Measurements from ENCODE around the gene RUNX1. TPM values are rescaled to one million over a fixed set of nuclear protein-coding genes. Genes with fewer than 3 reads are reported as not detected.

RUNX1 gene
- total and polyA plus RNA-seq, 2 of the 13 experiments (the other 11 are each of a cell fraction or from before 2014, with no cell fraction given), result 5.4 to 6.4 TPM

DNA sequence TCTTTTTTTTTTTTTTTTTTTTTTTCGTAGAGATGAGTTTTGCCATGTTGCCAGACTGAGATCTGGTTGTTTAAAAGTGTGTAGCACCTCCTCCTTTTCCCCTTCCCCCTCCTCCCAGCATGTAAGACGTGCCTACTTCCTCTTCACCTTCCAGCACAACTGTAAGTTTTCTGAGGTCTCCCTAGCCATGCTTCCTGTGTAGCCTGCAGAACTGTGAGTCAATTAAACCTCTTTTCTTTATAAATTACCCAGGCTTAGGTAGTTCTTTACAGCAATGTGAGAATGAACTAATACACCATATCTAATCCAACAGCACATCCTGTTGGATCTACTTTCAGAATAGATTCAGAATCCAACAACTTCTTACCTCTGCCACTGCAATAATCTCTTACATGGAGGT is 269.2 kb downstream of the RUNX1 start (continued):
- TF ChIP-seq, protein P1, sequence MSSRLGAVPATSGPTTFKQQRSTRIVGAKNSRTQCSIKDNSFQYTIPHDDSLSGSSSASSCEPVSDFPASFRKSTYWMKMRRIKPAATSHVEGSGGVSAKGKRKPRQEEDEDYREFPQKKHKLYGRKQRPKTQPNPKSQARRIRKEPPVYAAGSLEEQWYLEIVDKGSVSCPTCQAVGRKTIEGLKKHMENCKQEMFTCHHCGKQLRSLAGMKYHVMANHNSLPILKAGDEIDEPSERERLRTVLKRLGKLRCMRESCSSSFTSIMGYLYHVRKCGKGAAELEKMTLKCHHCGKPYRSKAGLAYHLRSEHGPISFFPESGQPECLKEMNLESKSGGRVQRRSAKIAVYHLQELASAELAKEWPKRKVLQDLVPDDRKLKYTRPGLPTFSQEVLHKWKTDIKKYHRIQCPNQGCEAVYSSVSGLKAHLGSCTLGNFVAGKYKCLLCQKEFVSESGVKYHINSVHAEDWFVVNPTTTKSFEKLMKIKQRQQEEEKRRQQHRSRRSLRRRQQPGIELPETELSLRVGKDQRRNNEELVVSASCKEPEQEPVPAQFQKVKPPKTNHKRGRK (CRISPR knock-in tag; IDR thresholded peaks at IDR 0.05), result no peak
- TF ChIP-seq ZNF558 (CRISPR knock-in tag; IDR thresholded peaks at IDR 0.05; ENCODE audit: borderline replicate concordance), result no peak
- no peak for TF ChIP-seq JUND (CRISPR knock-in tag; IDR thresholded peaks at IDR 0.05)
- TF ChIP-seq, protein P2, sequence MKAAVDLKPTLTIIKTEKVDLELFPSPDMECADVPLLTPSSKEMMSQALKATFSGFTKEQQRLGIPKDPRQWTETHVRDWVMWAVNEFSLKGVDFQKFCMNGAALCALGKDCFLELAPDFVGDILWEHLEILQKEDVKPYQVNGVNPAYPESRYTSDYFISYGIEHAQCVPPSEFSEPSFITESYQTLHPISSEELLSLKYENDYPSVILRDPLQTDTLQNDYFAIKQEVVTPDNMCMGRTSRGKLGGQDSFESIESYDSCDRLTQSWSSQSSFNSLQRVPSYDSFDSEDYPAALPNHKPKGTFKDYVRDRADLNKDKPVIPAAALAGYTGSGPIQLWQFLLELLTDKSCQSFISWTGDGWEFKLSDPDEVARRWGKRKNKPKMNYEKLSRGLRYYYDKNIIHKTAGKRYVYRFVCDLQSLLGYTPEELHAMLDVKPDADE (CRISPR knock-in tag; IDR thresholded peaks at IDR 0.05), result no peak
- TF ChIP-seq ZFP82 (CRISPR knock-in tag; IDR thresholded peaks at IDR 0.05; ENCODE audit: borderline replicate concordance), result no peak
- TF ChIP-seq ZNF776 (CRISPR knock-in tag; IDR thresholded peaks at IDR 0.05), result no peak

DNA sequence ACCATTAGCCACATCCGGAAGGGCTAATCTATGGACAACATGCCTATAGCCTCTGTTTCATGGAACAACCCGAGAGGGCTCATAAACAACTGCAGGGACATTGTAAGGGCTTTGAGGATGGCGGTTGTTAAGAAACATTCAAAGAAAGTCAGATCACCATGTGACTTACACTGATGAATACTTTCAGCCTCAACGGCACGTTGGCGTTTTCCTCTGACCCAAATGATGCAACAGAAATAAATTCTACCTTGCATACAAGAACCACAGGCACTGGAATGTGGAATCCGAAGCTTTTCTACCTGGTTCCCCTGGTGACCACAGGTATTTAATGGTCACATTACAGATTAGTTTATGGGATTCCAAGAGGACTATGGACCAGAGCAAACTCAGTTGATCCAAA is 273.3 kb downstream of the RUNX1 start:
- WGBS (ENCODE audit: low lambda C conversion rate), result 89% methylated on average over 7 of the region's 7 CpGs
- no peak for TF ChIP-seq RBM39 (IDR thresholded peaks at IDR 0.05; ENCODE audit: low read depth, low read length, poor library complexity, severe bottlenecking)
- no peak for TF ChIP-seq ZNF138 (CRISPR knock-in tag; IDR thresholded peaks at IDR 0.05; ENCODE audit: low read depth)
- no peak for TF ChIP-seq ZNF563 (CRISPR knock-in tag; IDR thresholded peaks at IDR 0.05)
- no peak for TF ChIP-seq RELA (CRISPR knock-in tag; IDR thresholded peaks at IDR 0.05)
- no peak for TF ChIP-seq MIER3 (CRISPR knock-in tag; IDR thresholded peaks at IDR 0.05; ENCODE audit: borderline replicate concordance)
- no peak for TF ChIP-seq MZF1 (CRISPR knock-in tag; IDR thresholded peaks at IDR 0.05; ENCODE audit: borderline replicate concordance)
- no peak for TF ChIP-seq RFX3 (CRISPR knock-in tag; IDR thresholded peaks at IDR 0.05)
- no peak for TF ChIP-seq ZNF768 (CRISPR knock-in tag; IDR thresholded peaks at IDR 0.05)
- no peak for TF ChIP-seq DR1 (CRISPR knock-in tag; IDR thresholded peaks at IDR 0.05)
- no peak for TF ChIP-seq BORCS8-MEF2B (CRISPR knock-in tag; IDR thresholded peaks at IDR 0.05)
- no peaks in the 10 kb centered on the region for H4K20me1 ChIP-seq (ENCODE audit: insufficient read depth, low read length)
- no peak overlapping the region for H3K27ac ChIP-seq (ENCODE audit: extremely low read length, insufficient read depth, low read length)
- no peak for FAIRE-seq
- H3K79me2 ChIP-seq (ENCODE audit: insufficient read depth, low read length), result no peaks in the 10 kb centered on the region
- no peaks in the 10 kb centered on the region for H3K9me3 ChIP-seq (ENCODE audit: low read length)
- ChIA-PET CTCF (ENCODE audit: low intra/inter-chr PET ratio, low total read pairs) (no interaction called here), POLR2A (no interaction called here)
- no peak for ATAC-seq
- intact Hi-C loops (cut with micrococcal nuclease; ENCODE audit: unreplicated experiment) (no loop called here), in situ Hi-C loops (cut with HindIII; ENCODE audit: extremely low pct_ligation_motif_present, low pct_unique_long_range_greater_than_20kb) (no loop called here)
- no peaks in the 10 kb centered on the region for H3K36me3 ChIP-seq (replicated peaks in 1 of 2; ENCODE audit: control insufficient read depth in 1 of 2, insufficient read depth in 2 of 2, low read length in 2 of 2)
- BruUV-seq (replicated peaks), result no TSS peak
- no peak overlapping the region for H3K9ac ChIP-seq (ENCODE audit: insufficient read depth, low read depth, low read length)
- peaks cover 44% of the 10 kb centered on the region for H3K4me1 ChIP-seq (ENCODE audit: insufficient read depth, low read length)
- H3K4me2 ChIP-seq (ENCODE audit: low read depth, low read length), result no peak overlapping the region
- no peak for DNase-seq (ENCODE audit: low spot score)
- no peak overlapping the region for H2AFZ ChIP-seq (ENCODE audit: low read length)
- no peaks in the 10 kb centered on the region for H3K27me3 ChIP-seq (ENCODE audit: control insufficient read depth in 1 of 2, insufficient read depth in 2 of 2, low read length in 2 of 2)
- H3K4me3 ChIP-seq (replicated peaks in 1 of 3; ENCODE audit: insufficient read depth in 1 of 3, low read depth in 2 of 3, low read length in 3 of 3), result no peak overlapping the region

All from HepG2 (cell line).